Pulmonary artery endothelial cell (primary cell): ENCODE data around the gene DEPP1. TPM values are rescaled to one million over a fixed set of nuclear protein-coding genes. Genes with fewer than 3 reads are reported as not detected.
A peak's percentile ranks its signal among the peaks of the same experiment; 100 is the strongest.

Experiments used
- DNase-seq: peaks from one replicate; pipeline ENCODE4 v3.0.0-alpha.2; 2011; ENCODE audit warnings: low read depth, low spot score
- total RNA-seq: library from RNA; depleted of rRNA; stranded (reverse); fragments of >200 nt; gene quantifications from 2 replicates; pipeline ENCODE4 v1.2.3, GENCODE V29; 2014

Gene DEPP1
- total RNA-seq, 1 donor from 2014 or later, result 395 TPM

DNA sequence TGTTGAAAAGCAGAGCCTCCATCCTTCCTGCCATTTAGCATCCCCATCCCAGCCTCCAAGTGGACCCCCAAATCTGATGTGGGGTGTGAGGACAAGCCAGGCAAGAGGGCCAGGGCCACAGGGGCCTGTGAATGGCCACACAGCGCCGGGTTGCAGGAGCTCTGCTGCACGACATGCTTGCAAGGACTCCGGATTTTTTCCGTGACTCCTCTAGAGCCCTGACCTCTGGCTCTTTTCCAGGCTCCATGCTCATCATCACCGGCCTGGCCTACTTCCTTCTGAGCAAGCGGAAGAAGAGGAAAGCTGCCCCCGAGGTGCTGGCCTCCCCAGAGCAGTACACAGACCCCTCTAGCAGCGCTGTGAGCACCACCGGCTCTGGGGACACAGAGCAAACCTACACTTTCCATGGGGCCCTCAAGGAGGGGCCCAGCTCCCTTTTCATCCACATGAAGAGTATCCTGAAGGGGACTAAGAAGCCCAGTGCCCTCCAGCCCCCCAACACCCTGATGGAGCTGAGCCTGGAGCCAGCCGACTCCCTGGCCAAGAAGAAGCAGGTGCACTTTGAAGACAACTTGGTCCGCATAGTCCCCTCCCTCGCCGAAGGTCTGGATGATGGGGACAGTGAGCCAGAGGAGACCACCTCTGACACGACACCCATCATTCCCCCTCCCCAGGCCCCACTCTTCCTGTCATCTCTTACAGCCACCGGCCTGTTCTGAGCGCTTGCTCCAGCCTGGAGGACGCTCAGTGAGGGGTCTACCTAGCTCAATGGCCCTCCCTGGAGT is 44.0 kb downstream of the DEPP1 start:
- no peak for DNase-seq

DNA sequence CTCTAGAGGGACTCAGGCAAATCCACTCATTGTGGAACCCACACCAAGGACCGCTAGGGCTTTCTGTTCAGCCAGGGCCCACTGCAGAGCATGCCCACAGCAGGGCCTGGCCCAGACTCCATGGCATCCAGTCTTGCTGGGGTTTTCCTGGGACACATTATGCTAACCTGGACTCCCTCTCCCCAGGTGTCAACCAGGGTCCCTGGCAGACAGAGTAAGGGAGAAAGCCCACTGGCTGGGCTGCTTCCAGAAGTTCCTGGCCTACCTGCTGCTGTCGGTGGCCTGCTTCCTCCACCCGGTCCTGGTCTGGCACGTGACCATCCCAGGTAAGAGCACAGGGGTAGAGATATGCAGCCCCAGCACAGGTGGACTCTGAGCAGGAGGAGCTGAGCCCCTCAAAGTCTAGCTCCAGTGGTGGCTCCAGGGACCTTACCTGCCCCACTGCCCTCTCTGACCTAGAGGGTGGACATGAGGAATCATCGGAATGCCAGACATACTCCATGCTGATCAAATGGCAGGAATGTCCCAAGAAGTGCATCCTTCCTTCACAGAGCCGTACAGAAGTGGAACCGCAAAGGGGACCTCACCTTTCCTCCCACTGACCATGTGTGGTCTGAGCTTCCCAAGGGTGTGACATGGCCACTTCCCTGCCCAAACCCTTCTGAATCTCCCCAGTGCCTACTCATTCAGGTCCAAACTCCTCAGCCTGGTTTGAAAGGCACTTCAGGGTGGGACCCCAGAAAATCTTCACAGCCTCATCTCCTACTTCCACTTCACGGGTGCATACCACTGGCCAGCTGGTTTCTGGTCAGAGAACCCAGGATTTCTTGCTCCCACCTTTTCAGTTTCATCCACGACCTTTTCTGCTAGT is 44.9 kb downstream of the DEPP1 start:
- no peak for DNase-seq

DNA sequence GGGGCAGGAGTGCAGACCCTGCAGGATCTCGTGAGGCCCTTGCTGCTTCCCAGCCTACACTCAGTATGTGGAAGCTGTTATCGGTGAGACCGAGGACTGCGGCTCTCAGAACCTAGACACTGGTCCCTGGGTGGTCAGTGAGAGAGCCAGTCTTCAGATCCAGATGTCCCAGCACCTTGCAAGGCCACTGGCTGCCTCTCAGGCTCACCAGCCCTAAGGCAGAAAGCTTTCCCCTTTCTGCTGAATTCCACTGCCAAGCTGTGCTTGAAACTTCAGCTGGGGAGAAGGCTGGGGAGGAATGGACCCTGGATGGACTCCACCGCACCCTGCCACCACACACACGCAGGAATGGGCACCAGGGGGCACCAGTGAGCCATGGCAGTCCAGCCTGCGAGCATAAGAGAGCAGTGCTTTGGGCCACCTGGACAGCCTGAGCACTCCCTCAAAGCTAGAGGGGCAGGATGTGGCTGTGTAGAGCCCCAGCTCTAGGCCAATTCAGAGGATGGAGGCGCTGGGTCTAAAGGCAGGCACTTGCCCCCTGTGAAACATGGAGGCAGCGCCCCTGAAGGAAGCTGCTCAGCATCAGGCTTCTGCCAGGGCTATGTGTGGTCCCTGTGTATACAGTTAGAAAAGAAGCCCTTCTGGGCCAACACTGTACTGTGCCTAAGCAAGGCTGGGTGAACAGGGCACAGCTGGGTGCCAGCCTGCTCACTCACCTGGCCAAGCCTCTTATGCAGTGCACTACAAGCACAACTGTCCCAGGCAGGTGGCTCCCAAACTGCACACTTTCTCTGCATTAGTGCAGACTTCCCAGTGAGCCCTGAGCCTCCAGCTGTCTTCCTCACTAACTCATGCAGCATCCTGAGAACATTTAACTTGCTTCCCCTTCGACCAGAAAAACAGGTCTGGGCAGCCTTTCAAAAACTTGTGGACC is 45.8 kb downstream of the DEPP1 start:
- peak; percentile 32 for DNase-seq

DNA sequence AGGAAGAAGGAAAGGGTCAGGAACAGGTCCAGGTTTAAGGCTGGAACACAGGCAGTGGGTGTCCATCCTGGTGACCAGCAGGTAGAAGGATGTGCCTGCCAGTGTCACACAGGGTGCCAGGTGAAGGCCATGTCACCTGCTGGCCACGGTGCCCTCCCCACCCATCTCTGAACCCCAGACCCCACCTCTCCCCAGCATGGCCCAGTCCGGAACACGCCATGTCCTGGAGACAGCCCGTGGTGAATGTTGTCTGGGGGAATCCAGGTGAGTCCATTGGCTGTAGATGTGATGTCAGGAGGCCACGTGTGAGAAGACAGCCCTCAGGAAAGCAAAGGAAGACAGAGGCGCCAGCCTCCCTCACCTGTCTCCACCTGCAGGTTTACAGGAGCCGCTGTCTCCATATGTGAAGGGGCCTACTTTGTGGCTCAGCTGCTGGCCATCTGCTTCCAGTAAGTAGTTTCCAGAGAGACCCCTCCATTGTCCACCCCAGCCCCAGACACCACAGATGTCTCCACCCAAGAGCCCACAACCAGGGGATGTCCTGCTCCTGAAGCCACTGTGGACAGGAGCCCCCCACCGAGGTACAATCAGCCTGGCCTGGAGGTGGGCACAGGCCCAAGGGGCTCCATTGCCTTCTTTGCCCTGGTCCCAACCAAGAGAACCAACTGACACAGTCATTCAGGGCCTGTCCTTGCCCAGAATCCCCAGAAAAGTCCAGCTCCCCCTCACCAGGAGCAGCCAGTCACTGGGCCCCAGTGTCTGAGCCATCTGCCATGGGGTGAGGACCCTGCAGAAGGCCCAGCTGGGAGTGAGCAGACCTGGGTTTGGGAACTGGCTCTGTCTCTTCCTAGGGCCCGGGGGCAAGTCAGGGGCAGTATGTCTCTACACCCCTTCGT is 46.7 kb downstream of the DEPP1 start:
- no peak for DNase-seq

DNA sequence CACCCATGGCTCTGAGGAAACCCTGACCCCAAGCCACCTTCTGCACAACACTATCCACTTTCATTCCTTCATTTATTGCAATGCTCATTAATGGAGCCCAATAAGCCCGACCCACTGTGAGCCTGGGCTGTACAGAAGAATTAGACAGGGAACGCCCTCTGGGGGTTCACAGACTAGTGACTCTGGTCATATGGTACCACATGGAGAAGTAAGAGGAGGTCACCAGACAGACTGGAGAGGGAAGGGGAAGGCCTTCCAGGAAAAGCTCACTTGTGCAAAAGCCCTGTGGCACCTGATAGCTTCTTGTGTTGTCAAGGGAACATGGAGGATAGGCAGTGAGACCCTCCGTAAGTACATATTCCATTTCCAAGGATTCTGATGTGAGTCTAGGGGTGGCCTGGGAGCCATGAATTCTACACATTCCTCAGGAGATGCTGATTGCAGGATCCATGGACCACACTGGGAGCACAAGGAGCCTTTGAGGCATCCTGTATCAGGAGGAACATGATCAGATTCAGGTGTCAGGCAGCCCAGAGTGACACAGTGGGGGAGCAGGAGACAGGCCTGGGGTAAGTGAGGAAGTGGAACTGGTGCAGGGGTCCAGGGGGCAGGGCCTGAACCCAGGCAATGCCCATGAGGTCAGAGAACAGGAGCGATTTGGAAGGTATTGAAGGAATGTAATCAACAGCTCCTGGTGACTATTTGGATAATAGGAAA is 47.5 kb downstream of the DEPP1 start:
- DNase-seq, result no peak

DNA sequence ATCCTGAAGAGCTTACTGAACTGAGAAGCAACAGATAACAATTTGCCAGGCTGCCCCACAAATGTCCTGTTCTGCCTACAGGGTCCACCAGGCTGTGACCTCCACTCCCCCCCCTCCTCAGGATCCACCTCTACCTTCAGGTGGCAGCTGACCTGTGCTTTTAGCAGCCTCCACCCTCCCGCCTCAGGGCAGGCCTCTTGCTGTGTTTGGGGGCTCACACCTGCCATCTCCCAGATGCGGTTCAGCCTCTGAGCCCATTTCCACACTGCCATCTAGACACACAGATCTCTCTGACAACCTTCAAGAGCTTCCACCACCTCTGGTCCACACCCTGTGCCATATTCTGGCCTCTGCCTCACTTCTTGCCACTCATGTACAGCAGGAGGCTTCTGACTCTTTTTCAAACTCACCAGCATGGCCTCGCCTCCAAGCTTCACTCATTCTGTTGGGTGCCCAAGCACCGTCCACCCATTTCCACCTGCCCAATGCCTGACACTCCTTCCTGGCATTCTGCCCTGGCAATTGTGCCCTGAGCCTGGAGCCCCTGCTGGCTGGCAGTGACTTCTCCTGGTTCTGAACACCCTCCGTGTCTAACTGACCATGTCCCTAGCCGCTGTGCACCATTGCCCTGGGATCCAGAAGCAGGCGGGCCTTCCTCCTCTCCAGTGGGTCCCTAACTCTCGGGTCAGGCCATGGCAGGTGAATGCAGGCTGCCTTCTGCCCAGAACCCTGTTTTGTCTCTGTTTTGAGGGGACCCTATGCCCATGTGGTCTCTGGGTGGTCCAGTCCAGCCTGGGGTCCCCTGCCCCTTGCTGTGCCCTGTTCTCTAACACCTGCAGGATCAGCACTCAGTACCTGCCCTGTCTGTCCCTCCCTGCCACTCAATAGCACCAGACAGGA is 49.0 kb downstream of the DEPP1 start:
- no peak for DNase-seq

DNA sequence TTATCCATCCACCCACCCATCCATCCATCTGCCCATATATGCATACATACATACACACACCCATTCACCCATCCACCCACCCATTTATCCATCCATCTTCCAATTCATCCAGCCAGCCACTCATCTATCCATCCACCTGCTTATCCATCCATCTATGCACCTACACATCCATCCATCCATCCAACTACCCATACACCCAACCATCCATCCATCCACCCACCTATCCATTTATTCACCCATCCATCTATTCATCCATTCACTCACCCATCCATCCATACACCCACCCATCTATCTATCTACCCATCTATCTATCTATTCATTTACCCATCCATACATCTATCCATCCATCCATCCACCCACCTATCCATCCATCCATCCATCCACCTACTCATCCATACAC is 50.1 kb downstream of the DEPP1 start:
- no peak for DNase-seq

DNA sequence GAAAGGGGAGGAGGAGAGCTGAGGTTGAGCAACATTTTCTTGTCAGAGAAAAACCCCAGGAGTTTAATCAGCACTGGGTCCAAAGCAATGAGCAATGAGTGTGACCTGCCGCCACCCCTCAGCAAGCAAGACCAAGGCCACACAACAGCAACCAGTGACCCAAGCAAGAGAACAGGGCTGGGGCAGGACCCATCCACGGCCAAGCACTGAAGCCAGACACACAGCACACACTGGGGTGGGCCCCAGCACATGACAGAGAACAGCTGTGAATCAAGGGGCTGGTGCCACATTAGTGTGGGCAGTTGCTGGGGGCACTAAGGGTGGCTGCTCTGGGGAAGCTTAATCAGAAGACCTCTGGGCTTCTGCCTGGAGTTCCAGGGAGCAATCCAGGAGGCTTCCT is 51.3 kb downstream of the DEPP1 start:
- no peak for DNase-seq

DNA sequence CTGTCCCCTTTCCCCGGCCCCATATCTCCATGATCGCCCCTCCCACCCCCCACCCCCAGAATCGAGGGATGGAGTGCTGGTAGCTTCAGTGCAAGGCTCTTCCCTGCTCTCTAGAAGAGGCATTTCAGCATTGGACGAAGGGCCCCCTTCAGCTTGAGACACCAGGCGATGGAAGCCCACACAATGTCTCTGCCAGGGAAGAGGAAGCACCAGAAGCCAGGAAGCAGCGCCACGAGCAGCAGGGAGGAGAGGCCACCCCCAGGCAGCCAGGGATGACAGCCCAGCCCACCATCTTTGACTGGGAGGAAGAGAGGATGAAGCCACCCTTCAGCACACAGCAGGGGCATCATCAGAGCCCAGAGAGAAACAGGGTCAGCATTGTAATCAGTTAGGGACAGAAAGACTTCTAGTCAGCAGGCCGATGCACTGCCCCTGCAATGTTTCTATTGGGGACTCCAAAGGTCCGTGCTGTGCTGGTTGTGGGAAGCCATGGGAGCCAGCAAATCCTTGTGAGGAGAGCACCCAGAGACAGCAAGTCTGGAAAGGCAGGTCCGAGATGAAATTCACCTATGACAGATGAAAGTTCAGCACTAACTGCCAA is 51.8 kb downstream of the DEPP1 start:
- DNase-seq, result no peak

Other genes starting within 250 kb of the DEPP1 start
- gene TMEM72, start 67.5 kb downstream of the DEPP1 start, total RNA-seq, result not detected in 2 replicates
- gene RASSF4, start 19.0 kb downstream of the DEPP1 start, total RNA-seq, result 8.8 and 12.3 TPM in 2 replicates
- 37.9 and 58.0 TPM in 2 replicates for gene ZNF22, start 22.1 kb upstream of the DEPP1 start, total RNA-seq